HG03469 (cell line): ENCODE data around the gene F12.
"Not testable (repeated sequence)": the region's sequence is repeated elsewhere in the genome, so short reads cannot be mapped to it uniquely, and the experiment has no call there.

ENCODE experiments used
- ATAC-seq: cut with Tn5 transposase; IDR thresholded peaks from one replicate; pipeline ENCODE4 v1.9.1; 2021; ENCODE audit warnings: mild to moderate bottlenecking, moderate library complexity, moderate number of reproducible peaks; ENCODE audit not compliant: unreplicated experiment

Gene F12

DNA sequence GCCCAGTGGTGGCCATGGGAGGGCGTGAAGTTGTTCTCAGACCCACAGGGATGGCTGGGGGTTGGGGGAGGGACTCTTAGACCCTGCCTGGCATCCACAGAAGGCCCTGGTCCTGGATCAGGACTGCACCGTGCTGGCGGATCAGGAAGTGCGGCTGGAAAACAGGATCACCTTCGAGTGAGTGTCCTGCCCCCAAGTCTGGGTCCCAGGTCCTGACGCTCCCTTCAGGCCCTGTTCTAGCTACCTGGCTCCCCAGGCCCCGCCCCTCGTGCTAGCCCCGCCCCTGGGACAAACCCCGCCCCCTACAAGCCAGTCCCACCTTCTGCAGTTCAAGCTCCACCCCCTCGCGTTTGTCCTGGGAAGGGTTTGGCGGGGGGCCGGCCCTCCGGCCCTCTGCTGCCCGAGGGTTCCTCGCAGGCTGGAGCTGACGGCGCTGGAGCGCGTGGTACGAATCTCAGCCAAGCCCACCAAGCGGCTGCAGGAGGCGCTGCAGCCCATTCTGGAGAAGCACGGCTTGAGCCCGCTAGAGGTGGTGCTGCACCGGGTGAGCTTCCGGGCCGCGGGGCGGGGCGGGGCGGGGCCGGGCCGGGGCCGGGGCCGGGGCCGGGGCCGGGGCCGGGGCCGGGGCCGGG is 38.8 kb downstream of the F12 start:
- no peak for ATAC-seq

- no peak for ATAC-seq
Observed at GRCh38 chr5:177369645-177370440, 39.5 kb downstream of the F12 start.

DNA sequence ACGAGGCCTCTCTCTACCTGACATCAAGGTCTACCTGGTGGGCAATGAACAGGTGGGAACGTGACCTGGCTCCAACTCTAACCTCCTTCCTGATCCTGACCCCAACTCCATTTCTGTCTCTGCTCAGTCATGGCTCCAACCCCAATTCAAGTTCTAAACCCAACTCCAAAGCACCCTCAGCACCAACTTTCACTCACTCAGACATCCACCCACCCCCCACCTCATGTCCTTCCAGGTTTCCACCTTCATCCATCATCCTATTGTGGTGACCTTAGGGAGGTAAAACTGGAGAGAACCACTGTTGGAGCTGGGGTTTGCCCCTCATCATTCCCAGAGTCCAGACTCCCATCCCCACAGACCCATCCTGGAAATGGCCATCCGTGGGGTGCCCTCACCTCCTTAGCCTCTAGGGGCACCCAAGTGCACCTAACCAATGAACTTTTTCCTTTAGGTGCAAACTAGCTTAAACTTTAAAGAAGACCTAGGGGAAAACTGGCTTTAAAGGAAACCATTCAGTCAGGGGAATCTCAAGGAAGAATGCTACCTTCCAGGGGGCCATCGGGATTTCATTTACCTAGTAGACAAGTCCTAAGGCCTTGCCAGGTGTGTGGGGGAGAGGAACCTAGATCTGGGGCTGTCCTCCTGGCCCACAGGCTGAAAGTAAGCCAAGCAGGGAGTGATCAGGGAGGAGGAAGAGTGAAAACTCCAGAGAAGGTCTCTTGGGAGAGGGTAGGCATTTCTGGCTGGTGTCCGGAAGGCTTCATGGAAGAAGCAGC is 40.3 kb downstream of the F12 start:
- ATAC-seq = no peak

DNA sequence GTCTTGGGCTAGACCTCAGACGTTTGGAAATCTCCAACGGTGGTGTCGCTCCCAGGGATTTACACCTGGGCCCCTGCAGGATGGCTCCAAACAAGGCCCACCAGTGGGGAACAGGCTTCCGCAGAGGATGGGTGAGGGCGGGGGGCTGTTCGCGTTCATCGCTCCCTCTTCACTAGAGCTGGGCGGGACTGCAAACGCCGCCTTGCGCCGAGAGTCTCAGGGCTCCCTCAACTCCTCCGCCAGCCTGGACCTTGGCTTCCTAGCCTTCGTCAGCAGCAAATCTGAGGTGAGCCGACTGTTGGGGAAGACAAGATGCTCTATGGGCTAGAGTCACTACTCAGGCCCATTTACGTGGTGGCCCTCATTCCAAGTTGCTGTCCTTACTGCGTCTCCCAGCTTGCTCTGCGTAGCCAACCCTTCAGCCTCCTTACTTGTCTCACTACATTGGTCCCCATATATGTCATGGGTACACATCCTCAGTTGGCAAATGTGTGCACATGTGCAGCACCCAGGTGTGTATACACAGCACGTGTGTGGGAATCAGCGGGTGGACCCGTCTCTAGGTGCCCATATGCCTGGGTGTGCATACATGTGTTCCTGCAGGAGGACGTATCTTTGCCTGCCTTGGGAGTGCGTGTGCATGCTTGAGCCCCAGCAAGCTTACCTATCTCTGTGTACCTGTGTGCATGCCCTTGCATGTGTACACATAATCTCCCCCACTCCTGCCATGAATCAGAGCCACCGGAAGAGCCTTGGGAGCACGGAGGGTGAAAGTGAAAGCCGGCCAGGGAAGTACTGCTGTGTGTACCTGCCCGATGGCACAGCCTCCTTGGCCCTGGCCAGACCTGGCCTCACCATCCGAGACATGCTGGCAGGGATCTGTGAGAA is 41.1 kb downstream of the F12 start:
- ATAC-seq = no peak

- no peak for ATAC-seq
Observed at GRCh38 chr5:177367323-177367848, 42.0 kb downstream of the F12 start.

- no peak for ATAC-seq
Observed at GRCh38 chr5:177366528-177367322, 42.6 kb downstream of the F12 start.

DNA sequence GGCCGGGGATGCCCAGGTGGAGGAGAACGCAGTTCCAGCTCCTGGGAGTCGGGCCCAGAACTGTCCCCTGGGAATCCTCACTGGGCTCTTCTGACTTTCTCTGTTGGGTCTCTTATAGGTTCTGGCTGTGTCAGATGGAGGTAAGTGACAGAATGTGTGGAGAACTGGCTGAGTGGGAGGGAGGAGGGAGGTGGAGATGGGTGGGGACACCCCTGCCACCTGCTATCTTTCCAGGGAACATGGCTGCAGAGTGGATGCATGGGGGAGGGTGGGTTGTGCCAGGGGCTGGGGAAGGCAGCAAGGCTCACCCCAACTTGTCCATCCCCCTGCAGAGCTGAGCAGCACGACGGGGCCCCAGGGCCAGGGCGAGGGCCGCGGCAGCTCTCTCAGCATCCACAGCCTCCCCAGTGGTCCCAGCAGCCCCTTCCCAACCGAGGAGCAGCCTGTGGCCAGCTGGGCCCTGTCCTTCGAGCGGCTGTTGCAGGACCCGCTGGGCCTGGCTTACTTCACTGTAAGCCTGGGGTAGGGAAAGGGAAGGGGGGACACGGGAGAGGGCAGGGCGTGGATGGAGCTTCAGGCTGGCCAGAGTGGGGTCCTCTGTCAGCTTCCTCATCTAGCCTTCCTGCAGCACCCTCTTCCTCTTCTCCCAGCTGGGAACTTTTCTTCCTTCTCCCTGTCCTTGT is 43.4 kb downstream of the F12 start:
- no peak for ATAC-seq

GRCh38 chr5:177364159-177364962 is 45.0 kb downstream of the F12 start:
- ATAC-seq = no peak

DNA sequence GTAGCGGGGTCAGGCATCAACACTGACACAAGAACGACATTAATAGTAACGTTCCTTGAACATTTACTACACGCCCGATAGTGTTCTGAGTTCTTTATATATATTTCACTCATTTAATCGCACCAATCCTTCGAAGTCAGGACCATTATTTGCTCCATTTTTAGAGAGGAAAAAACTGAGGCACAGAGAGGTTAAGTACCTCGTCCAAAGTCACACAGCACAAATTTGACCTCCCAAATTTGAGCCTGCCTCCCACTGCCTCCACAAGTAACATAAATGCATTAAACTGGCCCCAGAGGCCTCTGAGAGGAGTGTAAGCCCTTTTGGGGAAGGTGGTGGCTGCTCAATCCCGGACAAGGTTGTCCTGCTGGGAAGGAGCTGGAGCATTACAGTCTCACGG is 45.8 kb downstream of the F12 start:
- ATAC-seq = no peak

GRCh38 chr5:177362610-177363507 is 46.5 kb downstream of the F12 start:
- no peak for ATAC-seq

GRCh38 chr5:177362292-177362609 is 47.1 kb downstream of the F12 start:
- ATAC-seq = no peak

GRCh38 chr5:177361418-177362291 is 47.7 kb downstream of the F12 start:
- no peak for ATAC-seq

GRCh38 chr5:177360740-177361139 is 48.6 kb downstream of the F12 start:
- ATAC-seq = not testable (repeated sequence)

DNA sequence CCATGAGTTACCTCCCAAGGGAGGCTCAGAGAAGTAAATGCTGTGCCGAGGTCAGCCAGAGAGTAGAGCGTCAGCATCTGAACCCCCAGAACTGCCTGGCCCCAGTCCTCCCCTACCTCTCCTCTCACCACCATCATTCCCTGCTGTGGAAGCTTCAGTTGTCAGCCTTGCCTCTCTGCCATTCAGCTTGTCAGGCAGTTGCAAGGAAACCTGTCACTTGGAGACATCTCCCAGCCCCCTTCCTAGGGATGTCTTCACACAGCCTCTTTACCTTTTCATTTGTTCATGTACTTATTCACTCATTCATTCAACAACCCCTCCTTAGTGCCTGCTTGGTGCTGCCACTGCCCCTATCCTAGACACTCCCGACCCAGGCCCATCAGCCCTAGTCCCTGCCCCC is 49.5 kb downstream of the F12 start:
- no peak for ATAC-seq

DNA sequence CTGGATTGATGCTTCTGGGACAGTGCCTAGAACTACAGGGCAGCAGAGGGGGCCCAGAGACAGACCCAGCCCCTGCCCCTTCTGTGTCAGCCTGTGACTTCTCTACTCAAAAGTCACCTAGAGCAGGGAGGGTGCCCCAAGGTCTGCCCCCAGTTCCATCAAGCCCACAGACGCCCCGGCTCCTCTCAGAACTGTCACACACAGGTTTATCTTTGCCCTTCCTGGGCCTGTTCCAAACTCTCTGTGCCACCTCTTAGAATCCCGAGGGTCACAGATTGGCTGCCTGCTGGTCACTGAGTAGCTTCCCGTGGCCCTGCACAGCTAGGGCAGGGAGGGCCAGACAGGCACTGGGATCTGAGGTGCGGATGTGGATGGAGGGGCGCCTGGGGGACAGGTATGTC is 49.9 kb downstream of the F12 start:
- ATAC-seq = no peak

GRCh38 chr5:177358370-177358819 is 51.0 kb downstream of the F12 start:
- ATAC-seq = no peak
